H1 (cell line): ENCODE results near the gene UBE4B. TPM values are rescaled to one million over a fixed set of nuclear protein-coding genes. Genes with fewer than 3 reads are reported as not detected.

ENCODE experiments used
- CTCF ChIA-PET: fragments of 300-600 bp; sonication (Branson Sonifier 250); formaldehyde crosslinking; loops from one replicate; lab custom pipeline; 2021; ENCODE audit not compliant: partially characterized antibody; lab: Charles Lee
- POLR2A ChIA-PET: fragments of 300-600 bp; sonication (Branson Sonifier 250); formaldehyde crosslinking; loops from one replicate; lab custom pipeline; 2021; ENCODE audit warnings: inconsistent platforms; ENCODE audit not compliant: partially characterized antibody; lab: Charles Lee
- DNase-seq, 2 experiments: peaks; one replicate each; pipeline versions ENCODE4 v3.0.0 to v3.0.0-alpha.2; 2010 to 2022; ENCODE audit warnings: low spot score in 2 of 2, low read depth in 1 of 2, mixed read lengths in 1 of 2
- FAIRE-seq: peaks from 2 replicates; lab custom pipeline; 2011; peaks lifted over from hg19 to GRCh38; lab: Jason Lieb, UNC
- H2AFZ ChIP-seq: 2 replicates; pipeline ENCODE4 v1.8.1; 2012; ENCODE audit warnings: low read length, inconsistent platforms
- H2AK5ac ChIP-seq: 2 replicates; pipeline ENCODE4 v1.6.1; 2013; ENCODE audit warnings: low read depth, low read length
- H2BK120ac ChIP-seq: replicated peaks from 2 replicates; pipeline ENCODE3; 2013; ENCODE audit warnings: low read depth, low read length, inconsistent platforms
- H2BK12ac ChIP-seq: 2 replicates; pipeline ENCODE4 v1.6.1; 2013; ENCODE audit warnings: low read depth, low read length
- H2BK15ac ChIP-seq: 2 replicates; pipeline ENCODE4 v1.6.1; 2013; ENCODE audit warnings: low read length
- H2BK20ac ChIP-seq: 2 replicates; pipeline ENCODE4 v1.6.1; 2013; ENCODE audit warnings: low read length
- H2BK5ac ChIP-seq: 2 replicates; pipeline ENCODE4 v1.6.1; 2013; ENCODE audit warnings: low read depth, low read length
- H3K14ac ChIP-seq: 2 replicates; pipeline ENCODE4 v1.6.1; 2013; ENCODE audit warnings: inconsistent platforms; ENCODE audit not compliant: insufficient read length
- H3K18ac ChIP-seq: 2 replicates; pipeline ENCODE4 v1.6.1; 2013; ENCODE audit warnings: low read length; ENCODE audit errors: extremely low read depth
- H3K23ac ChIP-seq: 2 replicates; pipeline ENCODE4 v1.6.1; 2013; ENCODE audit warnings: inconsistent platforms; ENCODE audit not compliant: insufficient read length
- H3K23me2 ChIP-seq: 2 replicates; pipeline ENCODE4 v1.6.1; 2013; ENCODE audit warnings: low read depth, low read length
- H3K27ac ChIP-seq: 2 replicates; pipeline ENCODE4 v1.6.1; 2011; ENCODE audit warnings: low read depth, low read length, inconsistent platforms
- H3K27me3 ChIP-seq, 4 experiments: replicated peaks in 1 of 4; 1 replicate in 1 of 4; 2 replicates in 3 of 4; pipeline versions ENCODE4 v1.6.1 to v1.8.1; 2011 to 2013; ENCODE audit warnings: low read length in 3 of 4, mild to moderate bottlenecking in 3 of 4, inconsistent platforms in 2 of 4, mixed read lengths in 2 of 4, moderate library complexity in 1 of 4; ENCODE audit not compliant: control insufficient read depth in 3 of 4, insufficient read depth in 3 of 4; ENCODE audit errors: extremely low read depth in 1 of 4
- H3K36me3 ChIP-seq, 4 experiments: 2 replicates each; pipeline versions ENCODE4 v1.6.1 to v1.8.1; 2011 to 2013; ENCODE audit warnings: mild to moderate bottlenecking in 4 of 4, low read length in 3 of 4, moderate library complexity in 2 of 4, control low read depth in 1 of 4, inconsistent platforms in 1 of 4; ENCODE audit not compliant: insufficient read depth in 4 of 4, control insufficient read depth in 2 of 4
- H3K4ac ChIP-seq: replicated peaks from 2 replicates; pipeline ENCODE3; 2013; ENCODE audit warnings: low read length, low read depth, mixed read lengths, inconsistent platforms; ENCODE audit not compliant: insufficient read length
- H3K4me1 ChIP-seq, 4 experiments: replicated peaks in 1 of 4; 1 replicate in 1 of 4; 2 replicates in 3 of 4; pipeline versions ENCODE4 v1.6.1 to v1.8.1; 2011 to 2013; ENCODE audit warnings: low read length in 3 of 4, inconsistent platforms in 2 of 4, mixed read lengths in 1 of 4; ENCODE audit not compliant: insufficient read depth in 4 of 4, control insufficient read depth in 3 of 4
- H3K4me2 ChIP-seq, 2 experiments: 2 replicates each; pipeline versions ENCODE4 v1.6.1 to v1.8.1; 2011 to 2013; ENCODE audit warnings: low read depth in 2 of 2, low read length in 2 of 2, control low read depth in 1 of 2, inconsistent platforms in 1 of 2, mild to moderate bottlenecking in 1 of 2; ENCODE audit not compliant: insufficient read depth in 1 of 2
- H3K4me3 ChIP-seq, 4 experiments: fragments of 200-600, 300-600 bp in 1 of 4; sonication (generic), shearing (Covaris generic), sonication (Bioruptor Twin) in 1 of 4; 2 replicates each; pipeline versions ENCODE4 v1.5.1 to v1.8.1; 2011 to 2016; ENCODE audit warnings: low read length in 4 of 4, low read depth in 3 of 4, control low read depth in 2 of 4, inconsistent platforms in 2 of 4, mild to moderate bottlenecking in 2 of 4, mixed read lengths in 1 of 4, moderate library complexity in 1 of 4; ENCODE audit not compliant: insufficient read depth in 2 of 4; ENCODE audit errors: extremely low read depth in 1 of 4
- H3K56ac ChIP-seq: replicated peaks from 2 replicates; pipeline ENCODE3; 2013; ENCODE audit warnings: low read depth, mild to moderate bottlenecking, mixed read lengths, low read length, inconsistent platforms; ENCODE audit not compliant: insufficient read length
- H3K79me1 ChIP-seq: 2 replicates; pipeline ENCODE4 v1.6.1; 2013; ENCODE audit warnings: low read depth, low read length, control low read depth
- H3K79me2 ChIP-seq, 2 experiments: 2 replicates each; pipeline versions ENCODE4 v1.6.1 to v1.8.1; 2012 to 2013; ENCODE audit warnings: low read length in 2 of 2, mild to moderate bottlenecking in 2 of 2, inconsistent platforms in 1 of 2; ENCODE audit not compliant: insufficient read depth in 2 of 2, control insufficient read depth in 1 of 2
- H3K9ac ChIP-seq, 4 experiments: replicated peaks in 1 of 4; 1 replicate in 1 of 4; 2 replicates in 3 of 4; pipeline versions ENCODE4 v1.6.1 to v1.8.1; 2011 to 2013; ENCODE audit warnings: low read depth in 3 of 4, low read length in 3 of 4, control low read depth in 2 of 4, mild to moderate bottlenecking in 2 of 4, moderate library complexity in 2 of 4, inconsistent platforms in 1 of 4; ENCODE audit errors: extremely low read depth in 1 of 4
- H3K9me3 ChIP-seq, 2 experiments: 2 replicates each; pipeline versions ENCODE4 v1.6.1 to v1.8.1; 2012 to 2013; ENCODE audit warnings: mild to moderate bottlenecking in 2 of 2, moderate library complexity in 2 of 2, control low read depth in 1 of 2, inconsistent platforms in 1 of 2, low read depth in 1 of 2, low read length in 1 of 2, mixed read lengths in 1 of 2; ENCODE audit not compliant: insufficient read depth in 2 of 2
- H4K20me1 ChIP-seq, 2 experiments: replicated peaks in 1 of 2; 2 replicates each; pipeline versions ENCODE3 to v1.8.1; 2011 to 2013; ENCODE audit warnings: inconsistent platforms in 2 of 2, low read length in 2 of 2, mild to moderate bottlenecking in 1 of 2; ENCODE audit not compliant: insufficient read depth in 2 of 2, control insufficient read depth in 1 of 2
- H4K5ac ChIP-seq: 2 replicates; pipeline ENCODE4 v1.6.1; 2013; ENCODE audit warnings: low read length, low read depth, mixed read lengths, inconsistent platforms; ENCODE audit not compliant: insufficient read length
- H4K8ac ChIP-seq: 2 replicates; pipeline ENCODE4 v1.8.0; 2013; ENCODE audit warnings: mild to moderate bottlenecking, moderate library complexity, low read length, inconsistent platforms; ENCODE audit not compliant: insufficient read depth; ENCODE audit errors: extremely low read depth
- H4K91ac ChIP-seq: replicated peaks from 2 replicates; pipeline ENCODE3; 2013; ENCODE audit warnings: low read length, mixed read lengths, inconsistent platforms; ENCODE audit not compliant: insufficient read length
- EGR1 ChIP-seq: IDR thresholded peaks from 2 replicates; pipeline ENCODE4 v1.6.1; 2011; ENCODE audit warnings: low read depth, low read length, borderline replicate concordance
- NRF1 ChIP-seq: IDR thresholded peaks from 2 replicates; pipeline ENCODE4 v1.6.1; 2011; ENCODE audit warnings: mild to moderate bottlenecking, low read depth, low read length, improper control_type of control experiment
- RNF2 ChIP-seq: fragments of 200-900, 300-1000 bp; sonication (generic); IDR thresholded peaks from 2 replicates; pipeline ENCODE4 v1.7.1; 2016; ENCODE audit warnings: borderline replicate concordance, low read depth, mild to moderate bottlenecking, antibody characterized with exemption, low read length; ENCODE audit not compliant: poor library complexity, severe bottlenecking; ENCODE audit errors: missing control alignments
- SIX5 ChIP-seq: IDR thresholded peaks from 2 replicates; pipeline ENCODE4 v1.6.1; 2011; ENCODE audit warnings: mild to moderate bottlenecking, low read depth, low read length
- WGBS, 2 experiments: shearing (Covaris generic) in 1 of 2; methylation state at CpG; one replicate each; pipeline versions ENCODE4 v1.1.6 to v1.1.7; 2013 to 2015; ENCODE audit warnings: low lambda C conversion rate in 2 of 2, mixed read lengths in 2 of 2, inconsistent platforms in 1 of 2, low coverage in 1 of 2, missing lambda C conversion rate in 1 of 2; ENCODE audit not compliant: insufficient replicate concordance in 2 of 2, insufficient coverage in 1 of 2, insufficient read length in 1 of 2; ENCODE audit errors: extremely low coverage in 1 of 2, missing lambda C conversion rate in 1 of 2; 5-methylcytosine and 5-hydroxymethylcytosine counted together
- polyA plus RNA-seq, 7 experiments: library from polyadenylated mRNA; depleted of rRNA in 3 of 7; stranded (reverse) in 5 of 7; unstranded in 2 of 7; fragments of >200 nt in 5 of 7; fragments of 200-250 nt in 2 of 7; gene quantifications; 1 replicate in 5 of 7; 2 replicates in 1 of 7; 4 replicates in 1 of 7; pipeline versions ENCODE4 v1.2.1 to v1.2.3, GENCODE V29; 2011 to 2013; ENCODE audit warnings: missing spikeins in 2 of 7, mixed read lengths in 2 of 7
- total RNA-seq: library from RNA; stranded (reverse); fragmentation: NEBNext Ultra II Directional; extraction: Animal tissue kit (Norgen Biotek cat#: 25700); gene quantifications from 2 replicates; pipeline ENCODE4 v1.2.1, GENCODE V29; 2021

Gene UBE4B
- total and polyA plus RNA-seq, 2 of the 8 experiments (the other 6 are each of a cell fraction or from before 2014, with no cell fraction given), result 24.5 to 90.1 TPM

DNA sequence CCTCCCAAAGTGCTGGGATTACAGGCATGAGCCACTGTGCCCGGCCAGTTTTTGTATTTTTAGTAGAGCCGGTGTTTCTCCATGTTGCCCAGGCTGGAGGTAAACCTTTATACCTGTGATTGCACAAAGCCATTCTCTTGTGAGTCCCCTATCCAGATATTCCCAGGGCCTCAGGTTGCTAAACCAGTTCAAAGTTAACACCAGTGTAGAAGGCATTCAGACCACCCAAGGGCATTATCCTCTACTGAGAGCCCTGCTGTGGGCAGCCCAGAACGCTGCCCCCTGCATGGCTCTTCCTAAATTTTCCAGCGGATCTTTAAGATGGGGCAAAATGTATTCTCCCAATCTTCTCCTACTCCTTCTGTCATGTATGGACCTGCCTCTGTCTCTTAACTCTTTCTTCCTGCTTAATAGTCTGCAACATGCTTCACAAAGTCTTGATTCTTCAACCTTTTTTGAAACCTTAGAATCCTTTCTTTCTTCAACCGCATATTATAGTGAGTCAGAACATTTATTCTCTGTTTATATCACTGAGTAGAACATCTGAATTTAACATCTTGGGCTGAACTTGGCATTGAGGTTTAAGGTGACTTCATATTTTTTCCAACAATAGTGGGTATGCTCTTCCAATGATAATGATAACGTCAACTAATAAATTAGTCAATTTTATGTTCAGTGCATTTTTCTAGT lies 36.0 kb downstream of the UBE4B start:
- Histone ChIP-seq H3K9me3 (no peaks in the 10 kb centered on the region), H3K14ac (no peak overlapping the region), H2BK12ac (no peak overlapping the region), H3K23me2 (no peaks in the 10 kb centered on the region), H3K23ac (no peak overlapping the region), H2AFZ (no peak overlapping the region), H3K4me2 (no peak overlapping the region; a peak in 1 of 4 replicates), H3K56ac (no peak overlapping the region), H4K20me1 (peaks cover 4 to 5% of the 10 kb centered on the region in 2 experiments), H3K9ac (no peak overlapping the region), H3K36me3 (no peaks in the 10 kb centered on the region), H4K91ac (no peak overlapping the region), H3K79me1 (peaks cover 2% of the 10 kb centered on the region; the same call in 1 of the 2 replicates), H3K4me1 (peaks cover 2 to 4% (median 2%) of the 10 kb centered on the region in 4 experiments; a peak in 4 of 7 replicates), H4K5ac (no peak overlapping the region), H2BK20ac (no peak overlapping the region), H4K8ac (no peak overlapping the region), H3K27me3 (no peaks in the 10 kb centered on the region), H3K4ac (no peak overlapping the region), H2AK5ac (no peak overlapping the region), H3K4me3 (no peak overlapping the region; a peak in 1 of 8 replicates), H3K79me2 (peaks cover 0 to 61% of the 10 kb centered on the region in 2 experiments; a peak in 3 of 4 replicates), H2BK15ac (no peak overlapping the region), H3K18ac (no peak overlapping the region), H3K27ac (no peak overlapping the region), H2BK5ac (no peak overlapping the region), H2BK120ac (no peak overlapping the region)
- ChIA-PET POLR2A (no interaction called here), CTCF (no interaction called here)
- DNase-seq (no peak), FAIRE-seq (no peak)
- 80% methylated on average over 6 of the region's 6 CpGs; no CpG with 5 or more reads in 1 of the 2 experiments for WGBS, 2 experiments
- TF ChIP-seq SIX5 (no peak), NRF1 (no peak), RNF2 (no peak), EGR1 (no peak)
